ENCODE measurements around the gene CHST1. TPM values are rescaled to one million over a fixed set of nuclear protein-coding genes. Genes with fewer than 3 reads are reported as not detected.
A peak's percentile ranks its signal among the peaks of the same experiment; 100 is the strongest.

CHST1 gene
- polyA plus RNA-seq, 2 of the 4 experiments (the other 2 are of a cell fraction) = 0.40 to 0.89 TPM

- H3K4me1 ChIP-seq = peaks cover 28% of the 10 kb centered on the region
- H3K9me3 ChIP-seq = no peaks in the 10 kb centered on the region
- POLR2A ChIA-PET = no interaction called here
- H3K27ac ChIP-seq = peak overlapping the region; percentile 42 to 58; a peak in 5 of 6 replicates
- FAIRE-seq (no peak), ATAC-seq (peak; percentile 51 to 71), DNase-seq (ENCODE audit: low read depth in 1 of 2, low spot score in 1 of 2) (peak; percentile 63 to 72)
- CTCF ChIA-PET = interaction anchor here (1.2 to 11.4 kb wide), 5 partner anchors 7 to 290 kb away, joined by 3 to 149 read pairs (median 5); no protein-coding TSS in a partner anchor
- TF ChIP-seq EP300 (IDR thresholded peaks at IDR 0.05) = no peak
- TF ChIP-seq EHF (CRISPR knock-in tag; IDR thresholded peaks at IDR 0.05) = no peak
- no peak for TF ChIP-seq RNF2 (IDR thresholded peaks at IDR 0.05; ENCODE audit: borderline replicate concordance, low read depth)
- TF ChIP-seq JUN (IDR thresholded peaks at IDR 0.05) = no peak
- TF ChIP-seq ATOH8 (CRISPR knock-in tag; IDR thresholded peaks at IDR 0.05; ENCODE audit: low read depth) = no peak
- no peak for TF ChIP-seq CBX8 (IDR thresholded peaks at IDR 0.05)
- peak overlapping the region; percentile 98 for H3K4me2 ChIP-seq
- H3K4me3 ChIP-seq = no peak overlapping the region
- 37% methylated on average over 10 of the region's 14 CpGs for WGBS (ENCODE audit: missing lambda C conversion rate)
These were observed 2.5 kb downstream of the CHST1 start for GRCh38 chr11:45662665-45663485.

GRCh38 chr11:45662096-45662664 is 3.2 kb downstream of the CHST1 start:
- POLR2A ChIA-PET = no interaction called here
- 35% methylated on average over 4 of the region's 5 CpGs for WGBS (ENCODE audit: missing lambda C conversion rate)
- no peak overlapping the region; the same call in 2 of the 3 replicates for H3K4me2 ChIP-seq
- no peak for DNase-seq (ENCODE audit: low read depth in 1 of 2, low spot score in 1 of 2)
- no peak for ATAC-seq
- no peak for FAIRE-seq
- TF ChIP-seq TFCP2L1 (CRISPR knock-in tag; IDR thresholded peaks at IDR 0.05) = no peak
- no peak for TF ChIP-seq ZFP36 (IDR thresholded peaks at IDR 0.05; ENCODE audit: borderline replicate concordance, partially characterized antibody)
- TF ChIP-seq CBX2 (IDR thresholded peaks at IDR 0.05; ENCODE audit: borderline replicate concordance, low read depth) = no peak
- TF ChIP-seq ZSCAN20 (CRISPR knock-in tag; IDR thresholded peaks at IDR 0.05) = no peak
- no peak for TF ChIP-seq JUNB (IDR thresholded peaks at IDR 0.05)
- TF ChIP-seq FOXS1 (CRISPR knock-in tag; IDR thresholded peaks at IDR 0.05) = no peak
- TF ChIP-seq CBX8 (IDR thresholded peaks at IDR 0.05) = no peak
- no peak for TF ChIP-seq BHLHE40 (IDR thresholded peaks at IDR 0.05; ENCODE audit: low read depth, low read length)
- TF ChIP-seq REST (IDR thresholded peaks at IDR 0.05) = no peak
- TF ChIP-seq CTCF (IDR thresholded peaks at IDR 0.05) = no peak
- TF ChIP-seq CHD4 (IDR thresholded peaks at IDR 0.05; ENCODE audit: borderline replicate concordance) = no peak
- no peak for TF ChIP-seq FOSB (CRISPR knock-in tag; IDR thresholded peaks at IDR 0.05)
- no peak for TF ChIP-seq ZC3H11A (IDR thresholded peaks at IDR 0.05)
- no peak for TF ChIP-seq ELK1 (IDR thresholded peaks at IDR 0.05; ENCODE audit: low read depth, low read length)
- no peak for TF ChIP-seq RAD21 (conservative IDR thresholded peaks at IDR 0.05 in 1 of 2, IDR thresholded peaks at IDR 0.05 in 1 of 2)
- TF ChIP-seq CEBPB (IDR thresholded peaks at IDR 0.05) = no peak
- TF ChIP-seq HOXB5 (CRISPR knock-in tag; IDR thresholded peaks at IDR 0.05) = no peak
- TF ChIP-seq HES2 (IDR thresholded peaks at IDR 0.05) = no peak
- no peak overlapping the region for H3K4me3 ChIP-seq
- CTCF ChIA-PET = interaction anchor here (1.2 to 11.4 kb wide), 3 partner anchors 90 to 289 kb away, joined by 3 to 149 read pairs (median 5); no protein-coding TSS in a partner anchor
- no peaks in the 10 kb centered on the region for H3K9me3 ChIP-seq
- H3K4me1 ChIP-seq = peaks cover 28% of the 10 kb centered on the region
- H3K27ac ChIP-seq = peak overlapping the region in 1 of 2 experiments; percentile 58; a peak in 1 of 6 replicates
